GM12875 (cell line): ENCODE results near the gene IFNG.
"Not testable (repeated sequence)": the region's sequence is repeated elsewhere in the genome, so short reads cannot be mapped to it uniquely, and the experiment has no call there.

Experiments
- H3K4me3 ChIP-seq: one replicate; pipeline ENCODE4 v1.5.1; 2011; ENCODE audit warnings: low read depth, low read length, control low read depth
- TF ChIP-seq, protein P1 (sequence below): IDR thresholded peaks from 2 replicates; pipeline ENCODE4 v1.5.1; 2011; ENCODE audit warnings: low read depth, mild to moderate bottlenecking, control low read depth, inconsistent platforms, low read length, moderate library complexity, borderline replicate concordance; ENCODE audit not compliant: insufficient read depth

The IFNG gene

DNA sequence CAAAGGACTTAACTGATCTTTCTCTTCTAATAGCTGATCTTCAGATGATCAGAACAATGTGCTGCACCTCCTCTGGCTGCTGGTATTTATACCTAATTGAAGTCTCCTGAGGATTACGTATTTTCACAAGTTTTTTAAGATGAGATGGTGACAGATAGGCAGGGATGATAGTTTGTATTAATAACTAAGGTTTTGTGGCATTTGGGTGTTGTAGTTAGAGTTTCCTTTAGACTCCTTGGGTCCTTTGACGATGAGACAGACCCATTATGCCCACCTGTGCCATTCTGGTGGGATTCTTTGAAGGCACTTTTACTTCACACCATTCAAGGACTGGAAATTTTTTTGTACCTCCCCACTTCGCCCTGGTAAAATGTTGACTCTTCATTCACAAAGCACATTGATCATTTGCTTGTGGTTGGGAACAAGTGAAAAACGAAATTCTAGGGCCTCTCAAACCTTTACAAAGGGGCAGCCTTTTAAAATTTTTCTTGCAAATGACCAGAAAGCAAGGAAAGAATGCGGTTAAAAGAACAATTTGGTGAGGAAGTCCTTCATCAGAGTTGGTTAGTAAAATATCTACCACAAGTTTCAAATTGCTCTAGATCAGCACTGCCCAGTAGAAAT is at the start of gene IFNG:
Gene IFNG (minus strand): TSS at position 60 of the 624 bp plus-strand sequence. CDS start 125 bp downstream, outside the sequence.
- TF ChIP-seq, protein P1, sequence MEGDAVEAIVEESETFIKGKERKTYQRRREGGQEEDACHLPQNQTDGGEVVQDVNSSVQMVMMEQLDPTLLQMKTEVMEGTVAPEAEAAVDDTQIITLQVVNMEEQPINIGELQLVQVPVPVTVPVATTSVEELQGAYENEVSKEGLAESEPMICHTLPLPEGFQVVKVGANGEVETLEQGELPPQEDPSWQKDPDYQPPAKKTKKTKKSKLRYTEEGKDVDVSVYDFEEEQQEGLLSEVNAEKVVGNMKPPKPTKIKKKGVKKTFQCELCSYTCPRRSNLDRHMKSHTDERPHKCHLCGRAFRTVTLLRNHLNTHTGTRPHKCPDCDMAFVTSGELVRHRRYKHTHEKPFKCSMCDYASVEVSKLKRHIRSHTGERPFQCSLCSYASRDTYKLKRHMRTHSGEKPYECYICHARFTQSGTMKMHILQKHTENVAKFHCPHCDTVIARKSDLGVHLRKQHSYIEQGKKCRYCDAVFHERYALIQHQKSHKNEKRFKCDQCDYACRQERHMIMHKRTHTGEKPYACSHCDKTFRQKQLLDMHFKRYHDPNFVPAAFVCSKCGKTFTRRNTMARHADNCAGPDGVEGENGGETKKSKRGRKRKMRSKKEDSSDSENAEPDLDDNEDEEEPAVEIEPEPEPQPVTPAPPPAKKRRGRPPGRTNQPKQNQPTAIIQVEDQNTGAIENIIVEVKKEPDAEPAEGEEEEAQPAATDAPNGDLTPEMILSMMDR = no peak
- no peak within 1 kb of the TSS for H3K4me3 ChIP-seq

DNA sequence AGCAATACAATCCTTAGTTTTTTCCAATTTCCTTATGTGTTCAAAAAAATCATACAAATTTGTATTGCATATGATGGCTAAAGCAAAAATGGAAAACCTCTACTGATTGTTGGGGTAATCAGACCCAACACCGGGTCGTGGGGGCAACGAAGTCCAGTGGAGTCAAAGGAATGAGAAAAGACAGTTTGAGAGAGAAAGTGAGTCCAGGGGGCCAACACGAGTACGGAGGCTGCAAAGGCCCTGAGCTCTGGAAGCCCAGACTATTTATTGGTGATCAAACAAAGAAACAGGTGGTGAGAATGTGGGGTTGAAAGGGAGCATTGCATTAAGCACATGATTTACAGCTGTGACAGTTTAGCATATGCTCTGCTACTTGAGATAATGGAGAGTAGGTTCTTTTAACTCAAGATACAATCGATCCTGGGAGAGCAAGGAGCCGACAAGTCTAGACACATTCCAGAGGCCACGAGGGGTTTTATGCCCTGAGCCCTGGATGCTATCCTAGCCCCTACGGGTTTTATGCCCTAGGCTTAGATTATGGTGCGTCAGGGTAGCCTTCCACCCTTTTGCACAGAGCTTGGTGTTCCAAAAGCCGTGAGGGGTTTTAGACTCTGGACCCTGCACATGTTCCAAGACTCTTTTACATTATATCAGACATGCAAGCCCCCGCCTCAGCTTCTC is 49.6 kb upstream of the IFNG start:
- H3K4me3 ChIP-seq = not testable (repeated sequence)

DNA sequence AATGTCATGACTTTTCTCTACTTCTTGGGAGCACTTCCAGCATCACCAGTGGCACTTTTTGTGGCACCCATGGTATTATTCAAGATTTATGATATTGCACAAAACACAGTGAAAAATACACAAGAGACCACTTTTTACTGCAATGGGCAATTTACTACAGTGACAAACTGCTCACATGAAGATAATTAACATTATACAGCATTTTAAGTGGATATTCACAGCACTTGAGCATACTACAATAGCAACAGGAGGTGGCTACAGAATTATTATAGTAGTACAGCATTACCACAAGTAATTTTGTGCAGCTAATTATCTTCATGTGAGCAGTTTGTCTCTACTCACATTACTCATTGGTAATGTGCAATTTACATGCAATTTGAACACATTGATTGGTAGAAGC is 47.7 kb upstream of the IFNG start:
- TF ChIP-seq, protein P1 = no peak
- no peak overlapping the region for H3K4me3 ChIP-seq

DNA sequence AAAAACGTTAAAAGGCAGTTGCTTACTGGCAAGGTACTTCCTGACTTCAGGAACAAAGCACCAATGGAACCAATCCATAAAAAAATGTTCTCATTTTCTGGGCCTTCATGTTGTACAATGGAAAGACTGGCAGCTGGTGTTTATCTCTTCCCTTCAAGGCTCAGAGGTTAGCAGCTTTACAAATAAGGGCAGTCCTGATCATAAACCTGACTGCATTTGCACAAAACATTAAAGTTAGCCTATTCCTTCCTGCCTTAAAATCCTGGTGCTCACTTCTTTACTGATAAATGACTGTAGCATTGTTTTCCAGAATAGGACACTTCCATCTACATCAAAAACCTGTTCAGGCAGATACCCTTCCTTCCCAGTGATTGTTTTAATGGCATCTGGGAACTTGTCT is 46.9 kb upstream of the IFNG start:
- no peak overlapping the region for H3K4me3 ChIP-seq
- TF ChIP-seq, protein P1 = no peak

DNA sequence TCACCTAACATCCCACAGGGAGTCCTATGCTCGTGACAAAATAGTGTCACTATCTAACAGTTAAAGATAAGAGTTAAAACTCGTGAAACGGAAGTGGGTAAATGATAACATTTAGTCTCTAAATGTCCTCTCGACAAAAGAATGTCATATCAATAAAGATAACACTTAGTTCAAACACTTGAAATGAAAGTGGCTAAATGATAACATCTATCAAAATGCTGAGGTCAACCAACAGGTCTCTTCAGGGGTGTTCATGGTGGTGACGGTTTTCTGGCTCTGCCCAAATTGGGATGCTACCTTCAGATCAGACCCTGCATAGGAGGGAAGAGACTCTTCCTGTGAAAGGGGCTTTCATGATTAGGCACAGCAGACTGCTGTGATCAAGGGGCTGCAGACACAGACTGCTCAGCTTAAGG is 43.9 kb upstream of the IFNG start:
- no peak overlapping the region for H3K4me3 ChIP-seq

DNA sequence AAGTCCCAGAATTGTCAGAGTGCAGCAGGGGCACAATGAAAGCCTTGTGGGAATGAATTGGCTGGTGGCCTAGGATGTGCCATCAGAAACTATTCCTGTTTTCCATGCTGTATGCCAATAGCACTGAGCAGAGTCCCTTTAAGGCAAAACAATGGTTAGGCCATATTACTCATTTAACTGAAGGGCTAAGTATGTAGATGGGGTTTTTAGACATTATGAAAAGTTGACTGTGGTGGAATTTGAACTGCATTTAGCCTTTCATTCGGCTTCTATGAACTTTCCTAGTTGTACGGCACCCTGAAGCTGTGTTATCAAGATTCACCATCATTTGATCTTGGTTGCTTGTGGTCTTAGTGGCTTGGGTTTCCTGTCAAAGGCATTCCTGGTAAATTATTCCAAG is 41.3 kb upstream of the IFNG start:
- TF ChIP-seq, protein P1 = no peak

More for the DNA sequence above, 43.9 kb upstream of the IFNG start:
- TF ChIP-seq, protein P1 = no peak

DNA sequence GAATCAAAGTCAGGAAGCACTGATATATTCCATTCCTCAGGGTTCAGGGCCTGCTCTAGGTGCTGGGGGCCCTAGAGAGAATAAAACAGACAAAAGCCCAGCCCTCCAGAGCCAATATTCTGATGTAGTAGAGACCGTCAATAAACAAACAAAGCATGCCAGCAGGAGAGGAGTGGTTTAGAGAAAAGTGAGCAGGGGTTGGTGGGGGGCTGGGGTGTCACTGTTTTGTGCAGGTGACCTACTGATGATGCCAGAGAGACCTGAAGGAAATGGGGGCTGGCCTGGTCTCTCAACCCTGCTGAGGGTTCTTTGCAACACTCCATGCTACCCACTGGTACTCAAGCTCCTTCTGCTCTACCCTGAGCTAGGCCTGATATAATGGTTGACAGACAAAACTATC is 39.6 kb upstream of the IFNG start:
- no peak overlapping the region for H3K4me3 ChIP-seq
- TF ChIP-seq, protein P1 = no peak

More for the DNA sequence above, 41.3 kb upstream of the IFNG start:
- no peak overlapping the region for H3K4me3 ChIP-seq
